LNCAP (cell line): ENCODE measurements around the gene PRICKLE3.
A peak's percentile ranks its signal among the peaks of the same experiment; 100 is the strongest.

Source experiments
- TF ChIP-seq, protein P1 (sequence below): fragments of 450-650 bp; IDR thresholded peaks from 2 replicates; pipeline ENCODE4 v1.5.1; 2017; ENCODE audit warnings: mild to moderate bottlenecking

PRICKLE3 gene

GRCh38 chrX:49186125-49187027, at the start of gene PRICKLE3:
TSS of gene PRICKLE3 (minus strand) at chrX:49186373. CDS start at chrX:49186297, 76 bp downstream.
- TF ChIP-seq, protein P1, sequence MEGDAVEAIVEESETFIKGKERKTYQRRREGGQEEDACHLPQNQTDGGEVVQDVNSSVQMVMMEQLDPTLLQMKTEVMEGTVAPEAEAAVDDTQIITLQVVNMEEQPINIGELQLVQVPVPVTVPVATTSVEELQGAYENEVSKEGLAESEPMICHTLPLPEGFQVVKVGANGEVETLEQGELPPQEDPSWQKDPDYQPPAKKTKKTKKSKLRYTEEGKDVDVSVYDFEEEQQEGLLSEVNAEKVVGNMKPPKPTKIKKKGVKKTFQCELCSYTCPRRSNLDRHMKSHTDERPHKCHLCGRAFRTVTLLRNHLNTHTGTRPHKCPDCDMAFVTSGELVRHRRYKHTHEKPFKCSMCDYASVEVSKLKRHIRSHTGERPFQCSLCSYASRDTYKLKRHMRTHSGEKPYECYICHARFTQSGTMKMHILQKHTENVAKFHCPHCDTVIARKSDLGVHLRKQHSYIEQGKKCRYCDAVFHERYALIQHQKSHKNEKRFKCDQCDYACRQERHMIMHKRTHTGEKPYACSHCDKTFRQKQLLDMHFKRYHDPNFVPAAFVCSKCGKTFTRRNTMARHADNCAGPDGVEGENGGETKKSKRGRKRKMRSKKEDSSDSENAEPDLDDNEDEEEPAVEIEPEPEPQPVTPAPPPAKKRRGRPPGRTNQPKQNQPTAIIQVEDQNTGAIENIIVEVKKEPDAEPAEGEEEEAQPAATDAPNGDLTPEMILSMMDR: peak; percentile 43

- TF ChIP-seq, protein P1: no peak
Observed at GRCh38 chrX:49233887-49234555, 47.8 kb upstream of the PRICKLE3 start.

- TF ChIP-seq, protein P1: no peak
Observed at GRCh38 chrX:49233176-49233575, 47.0 kb upstream of the PRICKLE3 start, which contains the start of gene CACNA1F. TSS of gene CACNA1F (minus strand) at chrX:49233340. CDS start at chrX:49233309, 31 bp downstream.

GRCh38 chrX:49232525-49232924, 46.4 kb upstream of the PRICKLE3 start:
- TF ChIP-seq, protein P1: no peak

GRCh38 chrX:49231333-49232000, 45.3 kb upstream of the PRICKLE3 start:
- TF ChIP-seq, protein P1: no peak

DNA sequence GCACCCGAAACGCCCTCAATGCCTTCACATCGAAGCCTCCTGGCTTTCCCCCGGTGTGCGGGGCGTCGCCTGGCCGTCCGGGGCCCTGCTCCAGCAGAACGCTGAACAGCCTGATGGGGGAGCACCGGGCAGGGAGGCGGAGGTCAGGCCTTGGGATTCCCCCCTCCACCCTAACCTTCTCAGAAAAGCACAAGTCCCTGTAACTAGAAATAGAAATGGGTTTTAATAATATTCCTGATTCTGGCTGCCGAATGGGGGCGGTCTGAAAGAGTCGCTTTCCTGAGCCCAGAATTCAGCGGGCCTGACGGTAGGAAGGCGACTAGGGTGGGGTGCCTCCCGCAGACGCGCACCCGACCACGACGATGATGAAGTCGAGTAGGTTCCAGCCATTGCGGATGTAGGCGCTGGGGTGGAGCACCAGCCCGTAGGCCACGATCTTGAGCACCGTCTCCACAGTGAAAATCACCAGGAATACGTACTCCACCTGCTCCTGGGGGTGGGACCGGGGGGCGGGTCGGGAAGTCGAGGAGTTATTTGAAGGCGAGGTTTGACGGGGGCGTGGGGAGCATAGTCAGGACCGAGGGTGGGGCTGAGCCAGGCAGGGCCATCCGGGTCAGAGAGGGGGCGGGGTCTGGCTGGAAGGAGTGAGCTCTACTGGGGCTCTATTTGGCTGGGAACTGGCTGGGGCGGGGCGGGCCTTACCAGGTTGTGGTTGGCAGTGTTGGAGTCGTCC, 44.5 kb upstream of the PRICKLE3 start:
- TF ChIP-seq, protein P1: no peak

DNA sequence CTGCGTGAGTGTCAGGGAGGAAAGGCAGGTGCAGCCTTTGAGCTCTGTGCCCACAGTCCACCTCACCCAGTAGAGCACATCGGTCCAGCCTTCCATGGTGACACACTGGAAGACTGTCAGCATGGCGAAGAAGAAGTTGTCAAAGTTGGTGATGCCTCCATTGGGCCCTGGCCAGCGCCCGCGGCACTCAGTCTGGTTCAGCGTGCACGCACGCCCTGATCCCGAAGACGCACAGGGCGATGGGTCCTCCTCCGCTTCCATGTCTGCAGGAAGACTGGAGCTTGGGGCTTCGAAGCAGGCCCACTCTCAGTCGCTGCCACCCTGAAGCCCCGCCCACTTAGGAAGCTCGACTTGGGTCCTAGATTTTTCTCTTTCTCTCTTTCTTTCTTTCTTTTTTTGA, 42.0 kb upstream of the PRICKLE3 start:
- TF ChIP-seq, protein P1: no peak
